Measurements from ENCODE around the gene ANKFY1.

- no peak for TF ChIP-seq CTCF (conservative IDR thresholded peaks at IDR 0.05; ENCODE audit: low read depth, low read length)
- no peak for TF ChIP-seq EZH2phosphoT487 (IDR thresholded peaks at IDR 0.05; ENCODE audit: borderline replicate concordance, low read length)
These were observed 41.7 kb downstream of the ANKFY1 start for GRCh38 chr17:4221899-4222659.

Data from PC-3 (cell line).